ENCODE measurements around the gene FGF18.

Gene FGF18

GRCh38 chr5:171506951-171507350 lies 87.5 kb downstream of the FGF18 start:
- DNase-seq: no peak
